T-helper 17 cell (primary cell): ENCODE results near the gene RPS5. TPM values are rescaled to one million over a fixed set of nuclear protein-coding genes. Genes with fewer than 3 reads are reported as not detected.

Source experiments
- ATAC-seq: fragments of 150-1000 bp; cut with Tn5 transposase; 2 replicates; pipeline ENCODE4 v1.10.0; 2021; ENCODE audit warnings: mild to moderate bottlenecking, moderate library complexity
- DNase-seq, 3 donors: peaks; one replicate each; pipeline versions ENCODE4 v3.0.0 to v3.0.0-alpha.2; 2020 to 2021
- H3K9me3 ChIP-seq: one replicate; pipeline ENCODE4 v1.7.0; 2013; ENCODE audit warnings: low read length, mild to moderate bottlenecking; ENCODE audit not compliant: control insufficient read depth, poor library complexity, severe bottlenecking
- H3K27ac Mint-ChIP-seq: one replicate; pipeline ENCODE4 v1.8.0; 2022; ENCODE audit warnings: mild to moderate bottlenecking, moderate library complexity, mixed read lengths
- H3K27me3 Mint-ChIP-seq: one replicate; pipeline ENCODE4 v1.8.0; 2022; ENCODE audit warnings: mixed read lengths
- H3K36me3 Mint-ChIP-seq: one replicate; pipeline ENCODE4 v1.8.0; 2022; ENCODE audit warnings: low read depth, mixed read lengths
- H3K4me1 Mint-ChIP-seq: one replicate; pipeline ENCODE4 v1.8.0; 2022; ENCODE audit warnings: mild to moderate bottlenecking, mixed read lengths
- H3K4me3 Mint-ChIP-seq: one replicate; pipeline ENCODE4 v1.8.0; 2022; ENCODE audit warnings: mild to moderate bottlenecking, moderate library complexity, mixed read lengths
- total RNA-seq, 4 donors: library from RNA in 2 of 4; stranded (reverse) in 2 of 4; gene quantifications; one replicate each; pipeline ENCODE4 v1.2.3 and lab custom pipeline; 2022 to 2026

RPS5 gene
- total RNA-seq, 2 donors from 2014 or later, result 1,065 to 1,239 TPM

DNA sequence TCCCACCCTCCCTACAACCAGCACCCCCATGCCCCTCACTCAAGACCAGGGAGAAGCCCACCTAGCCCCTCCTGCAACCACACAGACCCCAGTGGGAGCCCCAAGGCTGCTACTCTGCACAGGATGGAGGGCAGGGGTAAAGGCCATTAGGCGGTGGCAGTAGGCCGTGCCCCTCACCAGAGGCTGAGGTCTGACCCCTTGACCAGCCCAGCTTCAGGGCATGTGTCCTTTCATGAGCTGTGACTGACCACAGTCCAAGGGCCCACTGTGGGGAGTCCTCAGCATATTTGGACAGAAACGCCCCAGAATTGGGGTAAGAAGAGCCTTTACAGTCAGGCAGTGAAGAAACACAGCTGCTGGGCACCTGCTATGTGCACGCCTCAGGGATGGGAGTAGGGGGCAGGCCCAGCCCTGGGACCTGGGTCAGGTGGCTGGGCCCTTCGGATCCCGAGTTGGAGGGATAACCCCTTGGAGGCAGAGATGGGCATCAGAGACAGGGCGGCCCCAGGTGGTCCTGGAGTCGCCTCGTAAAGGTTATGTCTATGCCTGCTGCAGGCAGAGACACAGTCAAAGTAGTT lies 1.7 kb upstream of the RPS5 start:
- no peaks in the 10 kb centered on the region for H3K27me3 Mint-ChIP-seq
- H3K27ac Mint-ChIP-seq, result peak overlapping the region; percentile 95
- no peaks in the 10 kb centered on the region for H3K9me3 ChIP-seq
- no peak for ATAC-seq
- H3K4me1 Mint-ChIP-seq, result peaks cover 26% of the 10 kb centered on the region
- H3K36me3 Mint-ChIP-seq, result no peaks in the 10 kb centered on the region
- no peak for DNase-seq
- peak overlapping the region; percentile 90 for H3K4me3 Mint-ChIP-seq

DNA sequence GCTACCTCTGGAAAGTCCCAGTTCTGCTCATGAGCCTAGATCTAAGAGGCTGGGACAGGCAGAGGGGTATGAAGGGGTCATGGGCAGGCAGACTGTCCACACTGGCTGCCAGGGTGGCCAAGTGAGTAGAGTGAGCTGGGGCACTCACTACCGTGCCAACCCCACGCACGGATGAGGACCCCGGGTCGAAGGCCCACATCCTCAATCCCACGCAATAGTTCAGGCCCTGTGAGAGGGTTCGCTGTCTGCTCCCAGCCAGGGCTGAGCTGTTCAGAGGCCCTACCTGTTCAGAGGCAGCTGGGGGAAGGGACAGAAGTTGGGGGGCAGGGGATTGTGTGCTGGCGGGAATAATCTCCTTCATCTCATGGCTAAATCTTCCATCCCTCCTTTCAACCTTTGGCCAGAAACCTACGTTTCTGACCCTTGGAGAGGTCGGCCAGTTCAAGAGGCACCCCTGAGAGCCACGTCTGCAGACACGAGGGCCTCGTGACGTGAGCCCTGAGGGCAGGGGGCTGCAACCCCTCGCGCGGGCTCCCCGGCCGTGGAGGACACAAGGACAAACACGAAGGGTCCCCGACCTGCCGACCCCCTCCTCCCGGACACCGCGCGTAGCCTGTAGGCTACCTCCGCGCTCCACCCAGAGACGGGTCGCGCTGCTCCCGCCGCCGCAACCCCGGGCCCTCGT lies 1.0 kb upstream of the RPS5 start:
- no peak for ATAC-seq
- peak overlapping the region; percentile 95 for H3K27ac Mint-ChIP-seq
- no peak for DNase-seq
- H3K9me3 ChIP-seq, result no peaks in the 10 kb centered on the region
- peaks cover 31% of the 10 kb centered on the region for H3K4me1 Mint-ChIP-seq
- H3K27me3 Mint-ChIP-seq, result no peaks in the 10 kb centered on the region
- peaks cover 2% of the 10 kb centered on the region for H3K36me3 Mint-ChIP-seq
- peak overlapping the region; percentile 90 for H3K4me3 Mint-ChIP-seq

DNA sequence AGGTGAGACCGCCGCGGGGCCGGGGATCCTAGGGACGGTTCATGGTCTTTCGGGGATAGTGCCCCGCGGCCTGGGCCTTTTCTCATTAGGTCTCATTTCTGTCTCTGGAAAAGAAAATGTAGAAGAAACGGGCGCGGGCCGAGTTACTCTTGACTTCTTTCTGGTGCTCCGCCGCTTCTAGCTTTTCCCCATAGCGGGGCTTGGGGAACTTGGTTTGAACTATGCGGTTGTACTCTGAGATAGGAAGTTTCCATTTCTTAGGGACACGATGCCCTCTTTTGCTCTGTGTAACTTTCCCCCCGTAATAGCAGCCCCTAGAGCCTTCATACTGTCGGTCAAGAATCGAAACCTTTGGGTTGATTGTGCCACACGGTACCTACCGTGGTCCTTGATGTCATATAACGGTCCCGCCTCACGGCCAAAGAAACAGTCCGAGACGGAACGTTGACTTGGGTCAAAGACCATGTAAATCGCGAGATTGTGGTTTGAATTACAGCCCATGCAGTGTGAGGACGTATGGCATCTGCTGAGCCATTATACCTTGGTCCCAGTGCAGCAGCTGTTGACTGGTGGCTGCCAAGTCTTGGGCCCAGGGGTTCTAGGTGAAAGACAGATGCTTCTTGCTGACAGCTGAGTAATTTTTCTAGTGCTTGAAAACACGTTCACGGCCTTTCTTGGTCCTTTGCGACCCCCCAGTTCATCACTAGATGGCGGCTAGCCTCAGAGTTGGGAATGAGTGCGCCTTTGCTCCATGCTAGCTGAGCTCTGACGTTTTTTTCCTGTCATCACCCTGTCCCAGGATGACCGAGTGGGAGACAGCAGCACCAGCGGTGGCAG lies 487 bp downstream of the RPS5 start:
- no peak for ATAC-seq
- no peaks in the 10 kb centered on the region for H3K9me3 ChIP-seq
- peak overlapping the region; percentile 90 for H3K4me3 Mint-ChIP-seq
- H3K36me3 Mint-ChIP-seq, result peaks cover 2% of the 10 kb centered on the region
- peaks cover 24% of the 10 kb centered on the region for H3K4me1 Mint-ChIP-seq
- H3K27me3 Mint-ChIP-seq, result no peaks in the 10 kb centered on the region
- no peak for DNase-seq
- H3K27ac Mint-ChIP-seq, result peak overlapping the region; percentile 95

DNA sequence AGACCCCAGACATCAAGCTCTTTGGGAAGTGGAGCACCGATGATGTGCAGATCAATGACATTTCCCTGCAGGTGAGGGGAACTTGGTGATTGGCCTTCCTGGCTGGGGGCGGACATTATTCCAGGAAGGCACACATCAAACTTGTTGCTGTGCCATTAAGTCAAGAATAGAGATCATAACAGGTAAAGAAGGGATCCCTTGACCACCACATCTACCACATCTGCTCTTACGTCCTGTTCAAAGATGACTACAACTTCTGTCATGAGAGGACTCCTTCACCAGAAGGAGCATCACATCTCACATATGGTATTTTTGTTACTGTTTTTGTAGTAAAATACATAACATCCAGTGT lies 1.1 kb downstream of the RPS5 start:
- Mint-ChIP-seq H3K27ac (peak overlapping the region; percentile 95), H3K36me3 (peaks cover 2% of the 10 kb centered on the region), H3K27me3 (no peaks in the 10 kb centered on the region), H3K4me3 (peak overlapping the region; percentile 90), H3K4me1 (peaks cover 24% of the 10 kb centered on the region)
- ATAC-seq (no peak), DNase-seq (no peak)
- H3K9me3 ChIP-seq, result no peaks in the 10 kb centered on the region

GRCh38 chr19:58392945-58393724 lies 6.1 kb downstream of the RPS5 start:
- ATAC-seq, result no peak
- Mint-ChIP-seq H3K27me3 (peaks cover 8% of the 10 kb centered on the region), H3K27ac (peak overlapping the region; percentile 11), H3K36me3 (peaks cover 14% of the 10 kb centered on the region), H3K4me1 (peaks cover 8% of the 10 kb centered on the region), H3K4me3 (no peak overlapping the region)
- H3K9me3 ChIP-seq, result no peaks in the 10 kb centered on the region
- DNase-seq, result no peak

DNA sequence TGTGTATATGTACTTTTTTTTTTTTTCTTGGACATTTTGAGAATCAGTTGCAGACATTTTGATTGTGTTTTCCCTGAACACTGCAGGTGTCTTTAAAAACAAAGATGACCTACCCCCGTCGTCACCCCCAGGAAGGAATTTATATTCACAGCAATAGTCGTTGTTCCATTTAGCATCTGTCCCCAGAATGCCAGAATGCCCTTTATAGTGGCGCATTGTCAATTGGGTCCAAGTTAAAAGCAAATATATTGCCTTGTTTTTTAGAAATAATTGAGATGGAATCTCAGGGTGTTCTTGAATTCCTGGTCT lies 6.6 kb downstream of the RPS5 start:
- ATAC-seq, result no peak
- peaks cover 7% of the 10 kb centered on the region for H3K4me1 Mint-ChIP-seq
- DNase-seq, result no peak
- H3K9me3 ChIP-seq, result no peaks in the 10 kb centered on the region
- H3K27me3 Mint-ChIP-seq, result peaks cover 8% of the 10 kb centered on the region
- peaks cover 14% of the 10 kb centered on the region for H3K36me3 Mint-ChIP-seq
- H3K4me3 Mint-ChIP-seq, result no peak overlapping the region
- no peak overlapping the region for H3K27ac Mint-ChIP-seq

GRCh38 chr19:58394821-58395219 lies 7.8 kb downstream of the RPS5 start:
- H3K27me3 Mint-ChIP-seq, result peaks cover 8% of the 10 kb centered on the region
- DNase-seq (no peak), ATAC-seq (peak; percentile 7)
- no peaks in the 10 kb centered on the region for H3K9me3 ChIP-seq
- peaks cover 11% of the 10 kb centered on the region for H3K4me1 Mint-ChIP-seq
- H3K36me3 Mint-ChIP-seq, result peaks cover 14% of the 10 kb centered on the region
- H3K4me3 Mint-ChIP-seq, result no peak overlapping the region
- no peak overlapping the region for H3K27ac Mint-ChIP-seq

GRCh38 chr19:58395220-58395978 lies 8.3 kb downstream of the RPS5 start, which contains the start of gene RNF225:
TSS of gene RNF225 (plus strand) at chr19:58395656. CDS start at chr19:58396090, 434 bp downstream.
- ATAC-seq (peak; percentile 17), DNase-seq (no peak)
- H3K27ac Mint-ChIP-seq, result no peak within 1 kb of the TSS
- no peaks in the 10 kb centered on the region for H3K9me3 ChIP-seq
- peaks cover 8% of the 10 kb centered on the region for H3K27me3 Mint-ChIP-seq
- peaks cover 14% of the 10 kb centered on the region for H3K36me3 Mint-ChIP-seq
- H3K4me1 Mint-ChIP-seq, result peaks cover 12% of the 10 kb centered on the region
- peak within 1 kb of the TSS; percentile 21 for H3K4me3 Mint-ChIP-seq

GRCh38 chr19:58395979-58396627 lies 9.0 kb downstream of the RPS5 start:
- DNase-seq, result no peak
- Mint-ChIP-seq H3K36me3 (peaks cover 12% of the 10 kb centered on the region), H3K27ac (no peak overlapping the region), H3K4me1 (peaks cover 12% of the 10 kb centered on the region), H3K4me3 (peak overlapping the region; percentile 21), H3K27me3 (peaks cover 8% of the 10 kb centered on the region)
- ATAC-seq, result no peak
- H3K9me3 ChIP-seq, result no peaks in the 10 kb centered on the region

DNA sequence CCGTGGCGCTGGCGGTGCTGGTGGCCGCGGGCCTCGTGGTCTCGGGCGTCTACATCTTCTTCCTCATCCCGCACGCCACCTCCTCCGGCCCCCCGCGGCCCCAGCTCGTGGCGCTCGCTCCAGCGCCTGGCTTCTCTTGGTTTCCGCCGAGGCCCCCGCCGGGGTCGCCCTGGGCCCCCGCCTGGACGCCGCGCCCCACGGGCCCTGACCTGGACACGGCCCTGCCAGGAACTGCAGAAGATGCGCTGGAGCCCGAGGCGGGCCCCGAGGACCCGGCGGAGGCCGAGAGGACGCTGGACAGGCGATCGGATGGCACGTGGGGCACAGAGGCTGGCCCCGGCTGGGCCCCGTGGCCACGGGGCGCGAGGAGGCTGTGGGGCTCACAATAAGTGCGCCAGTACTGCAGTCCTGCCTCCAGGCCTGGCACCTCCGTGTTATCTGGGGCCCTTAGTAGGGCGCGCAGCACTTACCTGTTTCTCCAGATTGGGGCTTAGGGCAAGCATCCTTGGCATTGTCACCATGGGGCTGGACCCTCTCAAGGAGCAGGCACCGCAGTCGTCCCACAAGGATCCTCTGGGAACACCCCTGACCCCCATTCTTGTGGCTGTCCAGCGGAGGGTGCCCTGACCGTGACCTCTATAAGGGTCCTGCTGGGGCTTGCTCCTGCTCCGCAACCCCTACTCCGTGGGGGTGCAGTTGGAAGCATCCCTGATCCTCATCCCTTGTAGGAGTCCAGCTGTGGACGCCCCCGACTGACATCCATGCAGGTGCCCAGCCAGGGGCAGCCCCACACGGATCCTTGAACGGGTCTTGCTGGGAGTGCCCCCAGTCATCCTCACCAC lies 9.8 kb downstream of the RPS5 start:
- ATAC-seq (no peak), DNase-seq (no peak)
- no peaks in the 10 kb centered on the region for H3K9me3 ChIP-seq
- H3K36me3 Mint-ChIP-seq, result peaks cover 12% of the 10 kb centered on the region
- H3K4me3 Mint-ChIP-seq, result no peak overlapping the region
- no peak overlapping the region for H3K27ac Mint-ChIP-seq
- H3K27me3 Mint-ChIP-seq, result peaks cover 8% of the 10 kb centered on the region
- peaks cover 16% of the 10 kb centered on the region for H3K4me1 Mint-ChIP-seq

DNA sequence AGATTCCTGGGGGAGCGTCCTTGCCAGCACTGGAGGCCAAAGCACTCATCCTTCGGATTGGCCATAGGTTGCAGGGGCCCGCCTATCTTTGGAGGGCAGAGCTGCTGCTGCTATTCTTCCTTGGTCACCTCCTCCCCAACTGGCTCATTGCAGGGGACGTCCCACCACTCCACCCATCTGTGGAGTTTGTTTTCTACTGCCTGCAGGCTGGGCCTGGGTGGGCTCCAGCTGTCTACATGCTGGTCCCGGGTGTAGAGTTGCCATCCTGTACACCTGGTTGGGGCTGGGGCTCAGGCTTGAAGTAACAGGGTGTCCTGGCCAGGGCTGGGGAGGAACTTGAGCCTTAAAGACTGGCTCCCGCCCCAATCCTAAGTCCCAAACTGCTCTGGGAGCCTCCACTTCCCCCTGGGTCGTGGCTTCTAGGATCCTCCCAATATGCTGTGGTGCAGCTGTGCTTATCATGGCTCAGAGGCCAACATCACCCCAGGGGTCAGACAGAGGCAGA lies 10.5 kb downstream of the RPS5 start:
- no peak overlapping the region for H3K27ac Mint-ChIP-seq
- no peak overlapping the region for H3K4me3 Mint-ChIP-seq
- no peak for DNase-seq
- H3K9me3 ChIP-seq, result no peaks in the 10 kb centered on the region
- H3K27me3 Mint-ChIP-seq, result peaks cover 8% of the 10 kb centered on the region
- ATAC-seq, result no peak
- H3K4me1 Mint-ChIP-seq, result peaks cover 16% of the 10 kb centered on the region
- peaks cover 12% of the 10 kb centered on the region for H3K36me3 Mint-ChIP-seq
